ENCODE results near the gene FLT3LG.
A peak's percentile ranks its signal among the peaks of the same experiment; 100 is the strongest.

The FLT3LG gene

GRCh38 chr19:49520705-49521319 lies 46.8 kb downstream of the FLT3LG start:
- DNase-seq = no peak

- no peak for DNase-seq
Observed at GRCh38 chr19:49524812-49525455, 50.9 kb downstream of the FLT3LG start.

- DNase-seq = no peak
Observed at GRCh38 chr19:49528211-49528771, 54.3 kb downstream of the FLT3LG start.

- no peak for DNase-seq
Observed at GRCh38 chr19:49530708-49531107, 56.7 kb downstream of the FLT3LG start.

- DNase-seq = peak; percentile 69 to 81
Observed at GRCh38 chr19:49533551-49534488, 59.8 kb downstream of the FLT3LG start.

GRCh38 chr19:49534632-49535385 lies 60.8 kb downstream of the FLT3LG start:
- DNase-seq = no peak
